Type B pancreatic cell (in vitro differentiated cells): Measurements from ENCODE around the gene EPHB1. TPM values are rescaled to one million over a fixed set of nuclear protein-coding genes. Genes with fewer than 3 reads are reported as not detected.

Source experiments
- DNase-seq: peaks from one replicate; pipeline ENCODE4 v3.0.0; 2021; ENCODE audit warnings: mixed read lengths; ENCODE audit not compliant: unreplicated experiment; ENCODE audit errors: extremely low spot score
- H3K27ac Mint-ChIP-seq: 2 replicates; pipeline ENCODE4 v1.8.0; 2021; ENCODE audit warnings: mild to moderate bottlenecking, mixed read lengths
- H3K27me3 Mint-ChIP-seq: 2 replicates; pipeline ENCODE4 v1.8.0; 2021; ENCODE audit warnings: mixed read lengths
- H3K36me3 Mint-ChIP-seq: 2 replicates; pipeline ENCODE4 v1.8.0; 2021; ENCODE audit warnings: mixed read lengths
- H3K4me1 Mint-ChIP-seq: one replicate; pipeline ENCODE4 v1.8.0; 2021; ENCODE audit warnings: mixed read lengths; ENCODE audit not compliant: unreplicated experiment
- H3K4me3 Mint-ChIP-seq: 2 replicates; pipeline ENCODE4 v1.8.0; 2021; ENCODE audit warnings: mild to moderate bottlenecking, mixed read lengths
- H3K9me3 Mint-ChIP-seq: 2 replicates; pipeline ENCODE4 v1.8.0; 2021; ENCODE audit warnings: mixed read lengths
- CTCF ChIP-seq: fragments of 200-600 bp; sonication (generic); conservative IDR thresholded peaks from 2 replicates; pipeline ENCODE4 v1.5.0; 2021; ENCODE audit warnings: antibody characterized with exemption, mild to moderate bottlenecking
- total RNA-seq: library from RNA; stranded (reverse); gene quantifications from 2 replicates; pipeline ENCODE4 v1.2.1, GENCODE V29; 2021; ENCODE audit warnings: low replicate concordance

EPHB1 gene
- total RNA-seq, 1 donor from 2014 or later: 9.1 TPM

- no peak for TF ChIP-seq CTCF
- Mint-ChIP-seq H3K4me1 (peaks cover 13% of the 10 kb centered on the region), H3K27me3 (peaks cover 43% of the 10 kb centered on the region), H3K36me3 (no peaks in the 10 kb centered on the region), H3K9me3 (no peaks in the 10 kb centered on the region), H3K4me3 (no peak overlapping the region), H3K27ac (no peak overlapping the region)
- no peak for DNase-seq
Observed at GRCh38 chr3:134850761-134851160, 55.7 kb downstream of the EPHB1 start.

GRCh38 chr3:134852132-134852531 is 57.1 kb downstream of the EPHB1 start:
- H3K27ac Mint-ChIP-seq: no peak overlapping the region
- H3K4me1 Mint-ChIP-seq: peaks cover 3% of the 10 kb centered on the region
- DNase-seq: no peak
- no peak overlapping the region for H3K4me3 Mint-ChIP-seq
- H3K27me3 Mint-ChIP-seq: peaks cover 44% of the 10 kb centered on the region
- H3K36me3 Mint-ChIP-seq: no peaks in the 10 kb centered on the region
- no peak for TF ChIP-seq CTCF
- no peaks in the 10 kb centered on the region for H3K9me3 Mint-ChIP-seq

- DNase-seq: no peak
- Mint-ChIP-seq H3K36me3 (no peaks in the 10 kb centered on the region), H3K4me3 (no peak overlapping the region), H3K4me1 (no peaks in the 10 kb centered on the region), H3K27ac (no peak overlapping the region), H3K9me3 (no peaks in the 10 kb centered on the region), H3K27me3 (peaks cover 50% of the 10 kb centered on the region)
- no peak for TF ChIP-seq CTCF
Observed at GRCh38 chr3:134852893-134853351, 57.9 kb downstream of the EPHB1 start.

- Mint-ChIP-seq H3K4me3 (no peak overlapping the region), H3K4me1 (no peaks in the 10 kb centered on the region)
- DNase-seq: no peak
Observed at GRCh38 chr3:134854254-134854653, 59.2 kb downstream of the EPHB1 start.

GRCh38 chr3:134857356-134857755 is 62.3 kb downstream of the EPHB1 start:
- no peaks in the 10 kb centered on the region for H3K4me1 Mint-ChIP-seq
- H3K27me3 Mint-ChIP-seq: peaks cover 56% of the 10 kb centered on the region
- TF ChIP-seq CTCF: no peak
- H3K36me3 Mint-ChIP-seq: no peaks in the 10 kb centered on the region
- H3K27ac Mint-ChIP-seq: no peak overlapping the region
- H3K4me3 Mint-ChIP-seq: no peak overlapping the region
- H3K9me3 Mint-ChIP-seq: no peaks in the 10 kb centered on the region
- DNase-seq: no peak

More at GRCh38 chr3:134854254-134854653, 59.2 kb downstream of the EPHB1 start:
- TF ChIP-seq CTCF: no peak
- no peak overlapping the region for H3K27ac Mint-ChIP-seq
- no peaks in the 10 kb centered on the region for H3K9me3 Mint-ChIP-seq
- no peaks in the 10 kb centered on the region for H3K36me3 Mint-ChIP-seq
- peaks cover 56% of the 10 kb centered on the region for H3K27me3 Mint-ChIP-seq
